H1 (cell line): Measurements from ENCODE around the gene FKBP8. TPM values are rescaled to one million over a fixed set of nuclear protein-coding genes. Genes with fewer than 3 reads are reported as not detected.

Experiments used
- ASH2L ChIP-seq: fragments of 200-600, 300-600 bp; sonication (generic); IDR thresholded peaks from one replicate; pipeline ENCODE4 v1.7.1; 2017; ENCODE audit warnings: low read length
- ATF2 ChIP-seq: IDR thresholded peaks from 2 replicates; pipeline ENCODE4 v1.6.1; 2012; ENCODE audit warnings: low read length, inconsistent platforms
- CTCF ChIP-seq, 3 experiments: IDR thresholded peaks; 1 replicate in 2 of 3; 2 replicates in 1 of 3; pipeline versions ENCODE4 v1.5.1 to v1.6.1; 2011; ENCODE audit warnings: low read length in 3 of 3, mild to moderate bottlenecking in 3 of 3, inconsistent platforms in 2 of 3, low read depth in 1 of 3, moderate library complexity in 1 of 3; ENCODE audit not compliant: insufficient read depth in 1 of 3; ENCODE audit errors: control extremely low read depth in 1 of 3
- NRF1 ChIP-seq: IDR thresholded peaks from 2 replicates; pipeline ENCODE4 v1.6.1; 2011; ENCODE audit warnings: mild to moderate bottlenecking, low read depth, low read length, improper control_type of control experiment
- RXRA ChIP-seq: IDR thresholded peaks from 2 replicates; pipeline ENCODE4 v1.6.1; 2011; ENCODE audit warnings: low read depth, mild to moderate bottlenecking, low read length, moderate library complexity; ENCODE audit not compliant: insufficient read depth
- SAP30 ChIP-seq: fragments of 300-600 bp; sonication (generic); IDR thresholded peaks from 2 replicates; pipeline ENCODE4 v1.7.1; 2012; ENCODE audit warnings: low read length, moderate library complexity, mild to moderate bottlenecking, inconsistent platforms; ENCODE audit not compliant: insufficient read depth, insufficient replicate concordance
- polyA plus RNA-seq, 7 experiments: library from polyadenylated mRNA; depleted of rRNA in 3 of 7; stranded (reverse) in 5 of 7; unstranded in 2 of 7; fragments of >200 nt in 5 of 7; fragments of 200-250 nt in 2 of 7; gene quantifications; 1 replicate in 5 of 7; 2 replicates in 1 of 7; 4 replicates in 1 of 7; pipeline versions ENCODE4 v1.2.1 to v1.2.3, GENCODE V29; 2011 to 2013; ENCODE audit warnings: missing spikeins in 2 of 7, mixed read lengths in 2 of 7
- total RNA-seq: library from RNA; stranded (reverse); fragmentation: NEBNext Ultra II Directional; extraction: Animal tissue kit (Norgen Biotek cat#: 25700); gene quantifications from 2 replicates; pipeline ENCODE4 v1.2.1, GENCODE V29; 2021

FKBP8 gene
- total and polyA plus RNA-seq, 2 of the 8 experiments (the other 6 are each of a cell fraction or from before 2014, with no cell fraction given): 264 to 309 TPM

- TF ChIP-seq SAP30: no peak
- TF ChIP-seq NRF1: no peak
- no peak for TF ChIP-seq RXRA
- no peak for TF ChIP-seq ATF2
- no peak for TF ChIP-seq CTCF (IDR thresholded peaks at IDR 0.05; ENCODE audit: control extremely low read depth in 1 of 3, insufficient read depth in 1 of 3, low read depth in 1 of 3, low read length in 3 of 3)
- TF ChIP-seq ASH2L: no peak
Measured at GRCh38 chr19:18491995-18492953, 51.1 kb downstream of the FKBP8 start (continued).
